Effector memory CD8-positive, alpha-beta T cell (primary cell): ENCODE data around the gene CDH13.

ENCODE experiments used
- ATAC-seq: fragments of 150-1000 bp; cut with Tn5 transposase; replicated peaks from 2 replicates; pipeline ENCODE4 v1.10.0; 2021; ENCODE audit warnings: mild to moderate bottlenecking, moderate library complexity
- DNase-seq, 3 experiments: peaks; one replicate each; pipeline ENCODE4 v3.0.0; 2021
- H3K27ac Mint-ChIP-seq, 2 donors: one replicate each; pipeline ENCODE4 v1.8.0; 2022; ENCODE audit warnings: mild to moderate bottlenecking in 2 of 2, mixed read lengths in 2 of 2, moderate library complexity in 2 of 2
- H3K27me3 Mint-ChIP-seq, 2 donors: one replicate each; pipeline ENCODE4 v1.8.0; 2022; ENCODE audit warnings: mixed read lengths in 2 of 2
- H3K36me3 Mint-ChIP-seq: one replicate; pipeline ENCODE4 v1.8.0; 2022; ENCODE audit warnings: mild to moderate bottlenecking, moderate library complexity, mixed read lengths; ENCODE audit not compliant: insufficient read depth
- H3K4me1 Mint-ChIP-seq, 2 donors: one replicate each; pipeline ENCODE4 v1.8.0; 2022; ENCODE audit warnings: low read depth in 2 of 2, mixed read lengths in 2 of 2
- H3K4me3 Mint-ChIP-seq, 2 donors: one replicate each; pipeline ENCODE4 v1.8.0; 2022; ENCODE audit warnings: mild to moderate bottlenecking in 2 of 2, mixed read lengths in 2 of 2, moderate library complexity in 2 of 2
- H3K9me3 Mint-ChIP-seq, 2 donors: one replicate each; pipeline ENCODE4 v1.8.0; 2022; ENCODE audit warnings: mixed read lengths in 2 of 2

Gene CDH13

DNA sequence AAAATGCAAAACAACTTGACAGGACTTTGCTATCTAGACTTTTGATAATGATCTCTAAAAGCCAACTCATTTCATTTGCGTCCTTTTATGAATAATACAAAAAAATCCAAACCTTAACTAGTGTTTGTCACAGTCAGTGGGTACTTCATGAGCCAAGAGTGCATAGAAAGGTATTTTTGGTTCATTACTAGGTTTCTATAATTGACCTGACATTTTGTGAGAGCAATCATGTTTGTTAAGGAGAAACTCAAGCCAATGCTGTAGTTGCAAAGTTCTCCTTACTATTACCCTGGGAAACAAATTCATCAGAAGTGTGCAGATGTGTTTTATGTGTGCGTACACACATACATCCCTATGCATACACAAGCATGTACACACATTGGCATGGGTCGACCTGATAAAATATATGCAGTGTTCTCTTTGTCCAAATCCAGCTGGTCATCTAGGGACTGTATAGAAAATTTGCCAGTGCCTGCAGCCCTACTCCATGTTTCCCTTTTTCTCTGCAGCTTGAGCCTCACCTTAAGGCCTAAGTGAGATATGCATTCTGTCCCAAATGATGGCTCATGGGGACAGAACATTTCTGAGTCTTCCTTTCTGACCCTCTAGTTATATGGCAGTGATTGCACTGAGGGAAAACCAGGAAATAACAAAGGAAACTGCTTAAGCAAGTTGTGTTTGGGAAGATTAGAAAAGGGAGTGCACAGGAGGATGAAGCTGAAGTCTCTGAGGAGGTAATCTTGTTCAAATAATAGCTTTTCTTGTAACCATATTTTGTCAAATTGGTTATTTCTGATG lies 128.1 kb downstream of the CDH13 start:
- Mint-ChIP-seq H3K36me3 (no peaks in the 10 kb centered on the region), H3K9me3 (no peaks in the 10 kb centered on the region), H3K4me1 (no peaks in the 10 kb centered on the region), H3K27ac (no peak overlapping the region), H3K27me3 (peaks cover 8 to 25% of the 10 kb centered on the region in 2 donors), H3K4me3 (no peak overlapping the region)
- no peak for DNase-seq
- ATAC-seq = no peak

GRCh38 chr16:82755570-82756282 lies 129.0 kb downstream of the CDH13 start:
- Mint-ChIP-seq H3K4me1 (peaks cover 0 to 3% of the 10 kb centered on the region in 2 donors), H3K27ac (no peak overlapping the region), H3K36me3 (no peaks in the 10 kb centered on the region), H3K27me3 (peaks cover 7 to 25% of the 10 kb centered on the region in 2 donors), H3K4me3 (no peak overlapping the region), H3K9me3 (peaks cover 0 to 2% of the 10 kb centered on the region in 2 donors)
- ATAC-seq (no peak), DNase-seq (no peak)

DNA sequence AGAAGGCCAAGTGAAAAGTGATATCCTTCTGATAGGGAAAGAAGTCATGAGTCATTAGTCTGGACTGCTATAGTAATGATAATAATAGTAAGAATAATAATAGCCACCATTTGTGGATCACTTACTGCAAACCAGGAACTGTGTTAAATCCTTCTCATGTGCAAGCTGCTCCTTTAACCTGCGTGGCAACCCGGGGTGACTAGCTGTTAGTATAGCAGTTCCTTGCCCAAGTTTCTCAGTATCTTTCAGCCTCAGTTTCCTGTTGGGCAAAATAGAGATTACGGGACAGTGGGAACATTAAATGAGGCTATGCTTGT lies 129.5 kb downstream of the CDH13 start:
- H3K4me3 Mint-ChIP-seq = no peak overlapping the region
- H3K36me3 Mint-ChIP-seq = no peaks in the 10 kb centered on the region
- peaks cover 0 to 3% of the 10 kb centered on the region in 2 donors for H3K4me1 Mint-ChIP-seq
- ATAC-seq = no peak
- peaks cover 3 to 21% of the 10 kb centered on the region in 2 donors for H3K27me3 Mint-ChIP-seq
- H3K27ac Mint-ChIP-seq = no peak overlapping the region
- no peak for DNase-seq
- peaks cover 0 to 2% of the 10 kb centered on the region in 2 donors for H3K9me3 Mint-ChIP-seq

GRCh38 chr16:82758406-82758805 lies 131.6 kb downstream of the CDH13 start:
- Mint-ChIP-seq H3K27ac (no peak overlapping the region), H3K27me3 (peaks cover 0 to 19% of the 10 kb centered on the region in 2 donors), H3K36me3 (no peaks in the 10 kb centered on the region), H3K9me3 (peaks cover 0 to 2% of the 10 kb centered on the region in 2 donors), H3K4me3 (no peak overlapping the region), H3K4me1 (peaks cover 2 to 8% of the 10 kb centered on the region in 2 donors)
- no peak for ATAC-seq
- no peak for DNase-seq

GRCh38 chr16:82758904-82759303 lies 132.1 kb downstream of the CDH13 start:
- peaks cover 2 to 8% of the 10 kb centered on the region in 2 donors for H3K4me1 Mint-ChIP-seq
- no peaks in the 10 kb centered on the region for H3K36me3 Mint-ChIP-seq
- no peak for ATAC-seq
- H3K9me3 Mint-ChIP-seq = peaks cover 0 to 2% of the 10 kb centered on the region in 2 donors
- peaks cover 0 to 19% of the 10 kb centered on the region in 2 donors for H3K27me3 Mint-ChIP-seq
- no peak for DNase-seq
- no peak overlapping the region for H3K27ac Mint-ChIP-seq
- no peak overlapping the region for H3K4me3 Mint-ChIP-seq

- H3K27ac Mint-ChIP-seq = no peak overlapping the region
- peaks cover 0 to 2% of the 10 kb centered on the region in 2 donors for H3K9me3 Mint-ChIP-seq
- DNase-seq (no peak), ATAC-seq (no peak)
- H3K36me3 Mint-ChIP-seq = no peaks in the 10 kb centered on the region
- peaks cover 0 to 26% of the 10 kb centered on the region in 2 donors for H3K27me3 Mint-ChIP-seq
- no peak overlapping the region for H3K4me3 Mint-ChIP-seq
- H3K4me1 Mint-ChIP-seq = peaks cover 2 to 8% of the 10 kb centered on the region in 2 donors
Observed at GRCh38 chr16:82761236-82761635, 134.5 kb downstream of the CDH13 start.

- Mint-ChIP-seq H3K4me3 (peak overlapping the region; percentile 7 to 61), H3K9me3 (peaks cover 0 to 2% of the 10 kb centered on the region in 2 donors), H3K4me1 (peaks cover 2 to 8% of the 10 kb centered on the region in 2 donors), H3K27ac (no peak overlapping the region), H3K27me3 (peaks cover 3 to 26% of the 10 kb centered on the region in 2 donors), H3K36me3 (no peaks in the 10 kb centered on the region)
- DNase-seq = no peak
- ATAC-seq = no peak
Observed at GRCh38 chr16:82761858-82762257, 135.1 kb downstream of the CDH13 start.

DNA sequence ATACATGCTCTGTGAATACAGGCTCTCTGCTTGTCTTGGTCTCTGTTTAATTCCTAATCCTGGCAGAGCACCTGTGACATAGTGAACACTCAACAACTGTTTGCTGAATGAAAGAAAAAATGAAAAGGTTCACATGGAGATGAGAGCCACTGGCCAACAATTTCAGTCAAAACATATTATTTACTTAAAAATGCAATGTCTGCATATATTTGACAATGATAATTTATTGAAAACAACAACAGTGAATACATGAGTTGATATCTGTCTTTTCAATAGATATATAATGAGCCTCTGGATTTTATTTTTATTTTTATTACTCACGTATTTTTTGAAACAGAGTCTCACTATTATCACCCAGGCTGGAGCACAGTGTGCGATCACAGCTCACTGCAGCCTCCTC lies 136.6 kb downstream of the CDH13 start:
- no peak for ATAC-seq
- H3K4me3 Mint-ChIP-seq = no peak overlapping the region
- H3K27ac Mint-ChIP-seq = no peak overlapping the region
- H3K36me3 Mint-ChIP-seq = no peaks in the 10 kb centered on the region
- peaks cover 15 to 34% of the 10 kb centered on the region in 2 donors for H3K27me3 Mint-ChIP-seq
- H3K4me1 Mint-ChIP-seq = peaks cover 2 to 8% of the 10 kb centered on the region in 2 donors
- H3K9me3 Mint-ChIP-seq = peaks cover 0 to 2% of the 10 kb centered on the region in 2 donors
- DNase-seq = no peak

DNA sequence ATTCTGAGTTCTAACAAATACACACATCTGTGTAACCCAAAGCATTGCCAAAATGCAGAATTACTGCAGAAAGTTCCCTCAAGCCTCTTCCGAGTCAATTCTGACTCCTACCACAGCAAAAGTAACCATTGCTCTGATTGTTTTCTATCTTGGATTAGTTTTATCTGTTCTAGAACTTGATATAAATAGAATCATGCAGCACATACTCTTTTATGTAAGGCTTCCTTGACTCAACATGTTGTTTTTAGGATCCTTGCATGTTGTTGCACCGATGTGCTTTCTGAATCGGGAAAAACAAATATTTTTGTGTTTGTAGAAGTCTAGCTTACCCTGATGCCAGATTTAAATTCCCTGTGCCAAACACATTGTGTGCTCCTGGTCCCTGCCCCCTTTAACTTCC lies 140.4 kb downstream of the CDH13 start:
- Mint-ChIP-seq H3K27me3 (peaks cover 21 to 45% of the 10 kb centered on the region in 2 donors), H3K4me1 (peaks cover 2 to 5% of the 10 kb centered on the region in 2 donors), H3K9me3 (no peaks in the 10 kb centered on the region), H3K4me3 (no peak overlapping the region), H3K27ac (no peak overlapping the region), H3K36me3 (no peaks in the 10 kb centered on the region)
- DNase-seq = no peak
- ATAC-seq = no peak

GRCh38 chr16:82767808-82768207 lies 141.0 kb downstream of the CDH13 start:
- Mint-ChIP-seq H3K27ac (no peak overlapping the region), H3K27me3 (peaks cover 21 to 51% of the 10 kb centered on the region in 2 donors), H3K36me3 (no peaks in the 10 kb centered on the region), H3K4me3 (no peak overlapping the region), H3K4me1 (peaks cover 2 to 3% of the 10 kb centered on the region in 2 donors), H3K9me3 (no peaks in the 10 kb centered on the region)
- ATAC-seq (no peak), DNase-seq (no peak)

GRCh38 chr16:82769845-82770244 lies 143.1 kb downstream of the CDH13 start:
- peaks cover 21 to 62% of the 10 kb centered on the region in 2 donors for H3K27me3 Mint-ChIP-seq
- ATAC-seq = no peak
- H3K27ac Mint-ChIP-seq = no peak overlapping the region
- H3K9me3 Mint-ChIP-seq = no peaks in the 10 kb centered on the region
- peaks cover 3 to 4% of the 10 kb centered on the region in 2 donors for H3K4me1 Mint-ChIP-seq
- DNase-seq = no peak
- H3K36me3 Mint-ChIP-seq = no peaks in the 10 kb centered on the region
- H3K4me3 Mint-ChIP-seq = no peak overlapping the region

- DNase-seq (no peak), ATAC-seq (no peak)
- H3K9me3 Mint-ChIP-seq = no peaks in the 10 kb centered on the region
- peaks cover 3 to 4% of the 10 kb centered on the region in 2 donors for H3K4me1 Mint-ChIP-seq
- H3K4me3 Mint-ChIP-seq = no peak overlapping the region
- H3K36me3 Mint-ChIP-seq = no peaks in the 10 kb centered on the region
- H3K27ac Mint-ChIP-seq = no peak overlapping the region
- peaks cover 14 to 54% of the 10 kb centered on the region in 2 donors for H3K27me3 Mint-ChIP-seq
Observed at GRCh38 chr16:82772215-82772614, 145.4 kb downstream of the CDH13 start.

DNA sequence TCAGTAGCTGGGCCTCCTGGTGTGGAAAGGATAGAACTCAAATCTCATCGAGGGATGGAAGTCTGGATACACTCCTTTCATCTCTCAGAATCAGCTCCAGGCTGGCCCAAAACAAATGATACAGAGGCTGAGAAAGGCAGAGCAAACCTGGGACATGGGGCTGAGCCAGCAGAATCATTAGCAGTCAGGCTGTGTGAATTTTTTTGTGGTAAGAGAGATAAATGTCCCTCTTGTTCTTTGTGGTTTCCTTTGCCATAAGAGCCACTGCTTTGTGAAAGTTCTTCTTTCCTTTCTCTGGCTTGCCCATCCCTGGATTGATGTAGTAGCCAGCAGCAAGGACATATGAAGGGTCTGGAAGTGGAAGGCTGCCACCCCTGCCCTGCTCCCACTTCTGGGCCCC lies 146.2 kb downstream of the CDH13 start:
- Mint-ChIP-seq H3K4me3 (no peak overlapping the region), H3K36me3 (no peaks in the 10 kb centered on the region), H3K9me3 (no peaks in the 10 kb centered on the region), H3K27me3 (peaks cover 7 to 46% of the 10 kb centered on the region in 2 donors), H3K27ac (no peak overlapping the region), H3K4me1 (peaks cover 3 to 4% of the 10 kb centered on the region in 2 donors)
- DNase-seq (no peak), ATAC-seq (no peak)
